ENCODE data around the gene MYCN.
"Not testable (repeated sequence)": the region's sequence is repeated elsewhere in the genome, so short reads cannot be mapped to it uniquely, and the experiment has no call there.

MYCN gene

GRCh38 chr2:15901095-15901807 is 39.1 kb upstream of the MYCN start:
- H2BK5ac ChIP-seq (ENCODE audit: low read depth, low read length, poor library complexity, severe bottlenecking), result no peak overlapping the region
- H2AK5ac ChIP-seq (ENCODE audit: low read length, severe bottlenecking), result no peak overlapping the region
- DNase-seq, result no peak
- no peak overlapping the region for H3K18ac ChIP-seq (ENCODE audit: low read depth in 1 of 2, low read length in 2 of 2)
- no peak overlapping the region for H3K4me2 ChIP-seq (ENCODE audit: low read length, poor library complexity, severe bottlenecking)
- no peak overlapping the region for H2BK12ac ChIP-seq (ENCODE audit: low read length in 2 of 2)
- H3K36me3 ChIP-seq (ENCODE audit: control insufficient read depth in 1 of 2, insufficient read depth in 2 of 2, low read depth in 1 of 2, low read length in 2 of 2), result no peaks in the 10 kb centered on the region
- H3K4me3 ChIP-seq (ENCODE audit: insufficient read depth in 1 of 2, low read depth in 1 of 2, low read length in 2 of 2), result no peak overlapping the region
- H3K9me3 ChIP-seq (ENCODE audit: control insufficient read depth, low read length), result peaks cover 21% of the 10 kb centered on the region
- H4K8ac ChIP-seq (ENCODE audit: low read length), result no peak overlapping the region
- no peak overlapping the region for H2AFZ ChIP-seq (ENCODE audit: low read depth, low read length)
- no peaks in the 10 kb centered on the region for H3K79me1 ChIP-seq (replicated peaks; ENCODE audit: low read length, poor library complexity, severe bottlenecking)
- no peak overlapping the region for H2BK120ac ChIP-seq (ENCODE audit: low read depth, low read length)
- H4K91ac ChIP-seq (ENCODE audit: low read length), result no peak overlapping the region
- WGBS, result 82% methylated on average over 4 of the region's 5 CpGs
- no peak overlapping the region for H3K27ac ChIP-seq (ENCODE audit: low read length, poor library complexity, severe bottlenecking)
- H3K9ac ChIP-seq (ENCODE audit: low read length), result no peak overlapping the region
- H2BK15ac ChIP-seq (ENCODE audit: low read depth, poor library complexity, severe bottlenecking), result no peak overlapping the region
- H3K14ac ChIP-seq (ENCODE audit: low read length in 2 of 2), result no peak overlapping the region
- no peak overlapping the region for H3K23ac ChIP-seq (ENCODE audit: low read length in 2 of 2)
- H3K27me3 ChIP-seq (ENCODE audit: control insufficient read depth in 1 of 2, insufficient read depth in 1 of 2, low read length in 2 of 2), result no peaks in the 10 kb centered on the region
- H3K4me1 ChIP-seq (ENCODE audit: control insufficient read depth, insufficient read depth, low read depth, low read length), result no peaks in the 10 kb centered on the region
- no peak overlapping the region for H3K4ac ChIP-seq (ENCODE audit: low read depth in 1 of 2, low read length in 2 of 2)

GRCh38 chr2:15901808-15902130 is 38.6 kb upstream of the MYCN start:
- no peak overlapping the region for H2BK5ac ChIP-seq (ENCODE audit: low read depth, low read length, poor library complexity, severe bottlenecking)
- no peaks in the 10 kb centered on the region for H3K79me1 ChIP-seq (replicated peaks; ENCODE audit: low read length, poor library complexity, severe bottlenecking)
- no peak overlapping the region for H2AFZ ChIP-seq (ENCODE audit: low read depth, low read length)
- H3K14ac ChIP-seq (ENCODE audit: low read length in 2 of 2), result no peak overlapping the region
- no peak overlapping the region for H3K4me2 ChIP-seq (ENCODE audit: low read length, poor library complexity, severe bottlenecking)
- no peaks in the 10 kb centered on the region for H3K4me1 ChIP-seq (ENCODE audit: control insufficient read depth, insufficient read depth, low read depth, low read length)
- no peaks in the 10 kb centered on the region for H3K27me3 ChIP-seq (ENCODE audit: control insufficient read depth in 1 of 2, insufficient read depth in 1 of 2, low read length in 2 of 2)
- H3K18ac ChIP-seq (ENCODE audit: low read depth in 1 of 2, low read length in 2 of 2), result no peak overlapping the region
- no peak overlapping the region for H3K9ac ChIP-seq (ENCODE audit: low read length)
- H3K36me3 ChIP-seq (ENCODE audit: control insufficient read depth in 1 of 2, insufficient read depth in 2 of 2, low read depth in 1 of 2, low read length in 2 of 2), result no peaks in the 10 kb centered on the region
- no peak overlapping the region for H3K27ac ChIP-seq (ENCODE audit: low read length, poor library complexity, severe bottlenecking)
- no peak overlapping the region for H2BK15ac ChIP-seq (ENCODE audit: low read depth, poor library complexity, severe bottlenecking)
- no peak overlapping the region for H2BK12ac ChIP-seq (ENCODE audit: low read length in 2 of 2)
- WGBS, result 77% methylated on average over 1 of the region's 3 CpGs
- no peak for DNase-seq
- peaks cover 16% of the 10 kb centered on the region for H3K9me3 ChIP-seq (ENCODE audit: control insufficient read depth, low read length)
- no peak overlapping the region for H3K4me3 ChIP-seq (ENCODE audit: insufficient read depth in 1 of 2, low read depth in 1 of 2, low read length in 2 of 2)
- H2AK5ac ChIP-seq (ENCODE audit: low read length, severe bottlenecking), result no peak overlapping the region
- H3K4ac ChIP-seq (ENCODE audit: low read depth in 1 of 2, low read length in 2 of 2), result no peak overlapping the region
- no peak overlapping the region for H2BK120ac ChIP-seq (ENCODE audit: low read depth, low read length)
- H4K8ac ChIP-seq (ENCODE audit: low read length), result no peak overlapping the region
- H3K23ac ChIP-seq (ENCODE audit: low read length in 2 of 2), result no peak overlapping the region
- no peak overlapping the region for H4K91ac ChIP-seq (ENCODE audit: low read length)

GRCh38 chr2:15903910-15904309 is 36.4 kb upstream of the MYCN start:
- not testable (repeated sequence) for H3K9ac ChIP-seq (ENCODE audit: low read length); H3K27ac ChIP-seq (ENCODE audit: low read length, poor library complexity, severe bottlenecking); H2BK120ac ChIP-seq (ENCODE audit: low read depth, low read length); DNase-seq; H2BK15ac ChIP-seq (ENCODE audit: low read depth, poor library complexity, severe bottlenecking); H2BK12ac ChIP-seq (ENCODE audit: low read length in 2 of 2); H3K4me1 ChIP-seq (ENCODE audit: control insufficient read depth, insufficient read depth, low read depth, low read length); H4K8ac ChIP-seq (ENCODE audit: low read length); H3K36me3 ChIP-seq (ENCODE audit: control insufficient read depth in 1 of 2, insufficient read depth in 2 of 2, low read depth in 1 of 2, low read length in 2 of 2); H3K4me3 ChIP-seq (ENCODE audit: insufficient read depth in 1 of 2, low read depth in 1 of 2, low read length in 2 of 2); H3K4ac ChIP-seq (ENCODE audit: low read depth in 1 of 2, low read length in 2 of 2); H3K27me3 ChIP-seq (ENCODE audit: control insufficient read depth in 1 of 2, insufficient read depth in 1 of 2, low read length in 2 of 2); H3K79me1 ChIP-seq (replicated peaks; ENCODE audit: low read length, poor library complexity, severe bottlenecking); H3K4me2 ChIP-seq (ENCODE audit: low read length, poor library complexity, severe bottlenecking); H3K14ac ChIP-seq (ENCODE audit: low read length in 2 of 2); H2AK5ac ChIP-seq (ENCODE audit: low read length, severe bottlenecking); H3K9me3 ChIP-seq (ENCODE audit: control insufficient read depth, low read length); H3K18ac ChIP-seq (ENCODE audit: low read depth in 1 of 2, low read length in 2 of 2); H2BK5ac ChIP-seq (ENCODE audit: low read depth, low read length, poor library complexity, severe bottlenecking); H2AFZ ChIP-seq (ENCODE audit: low read depth, low read length); H3K23ac ChIP-seq (ENCODE audit: low read length in 2 of 2); H4K91ac ChIP-seq (ENCODE audit: low read length)
- WGBS, result 33% methylated on average over 1 of the region's 3 CpGs

- H2BK5ac ChIP-seq (ENCODE audit: low read depth, low read length, poor library complexity, severe bottlenecking), result no peak overlapping the region
- H2BK15ac ChIP-seq (ENCODE audit: low read depth, poor library complexity, severe bottlenecking), result no peak overlapping the region
- no peak overlapping the region for H3K4me2 ChIP-seq (ENCODE audit: low read length, poor library complexity, severe bottlenecking)
- no peak overlapping the region for H3K27ac ChIP-seq (ENCODE audit: low read length, poor library complexity, severe bottlenecking)
- H3K4ac ChIP-seq (ENCODE audit: low read depth in 1 of 2, low read length in 2 of 2), result no peak overlapping the region
- no peaks in the 10 kb centered on the region for H3K79me1 ChIP-seq (replicated peaks; ENCODE audit: low read length, poor library complexity, severe bottlenecking)
- no peak overlapping the region for H3K23ac ChIP-seq (ENCODE audit: low read length in 2 of 2)
- no peak overlapping the region for H4K8ac ChIP-seq (ENCODE audit: low read length)
- H4K91ac ChIP-seq (ENCODE audit: low read length), result no peak overlapping the region
- no peak for DNase-seq
- no peak overlapping the region for H2AFZ ChIP-seq (ENCODE audit: low read depth, low read length)
- no peaks in the 10 kb centered on the region for H3K36me3 ChIP-seq (ENCODE audit: control insufficient read depth in 1 of 2, insufficient read depth in 2 of 2, low read depth in 1 of 2, low read length in 2 of 2)
- H3K14ac ChIP-seq (ENCODE audit: low read length in 2 of 2), result no peak overlapping the region
- no peaks in the 10 kb centered on the region for H3K27me3 ChIP-seq (ENCODE audit: control insufficient read depth in 1 of 2, insufficient read depth in 1 of 2, low read length in 2 of 2)
- H2BK12ac ChIP-seq (ENCODE audit: low read length in 2 of 2), result no peak overlapping the region
- peaks cover 6% of the 10 kb centered on the region for H3K9me3 ChIP-seq (ENCODE audit: control insufficient read depth, low read length)
- H3K9ac ChIP-seq (ENCODE audit: low read length), result no peak overlapping the region
- H2BK120ac ChIP-seq (ENCODE audit: low read depth, low read length), result no peak overlapping the region
- H2AK5ac ChIP-seq (ENCODE audit: low read length, severe bottlenecking), result no peak overlapping the region
- H3K4me3 ChIP-seq (ENCODE audit: insufficient read depth in 1 of 2, low read depth in 1 of 2, low read length in 2 of 2), result no peak overlapping the region
- H3K4me1 ChIP-seq (ENCODE audit: control insufficient read depth, insufficient read depth, low read depth, low read length), result no peaks in the 10 kb centered on the region
- H3K18ac ChIP-seq (ENCODE audit: low read depth in 1 of 2, low read length in 2 of 2), result no peak overlapping the region
Observed at GRCh38 chr2:15905267-15905645, 35.1 kb upstream of the MYCN start.

Measured in mesenchymal stem cell (in vitro differentiated cells and primary cell).